Suppressor macrophage treated with lipopolysaccharide for 1 hour (primary cell): ENCODE measurements around the gene GZMM.

ENCODE experiments used
- DNase-seq, 3 donors: peaks; one replicate each; pipeline ENCODE4 v3.0.0-alpha.2; 2020 to 2022

The GZMM gene

DNA sequence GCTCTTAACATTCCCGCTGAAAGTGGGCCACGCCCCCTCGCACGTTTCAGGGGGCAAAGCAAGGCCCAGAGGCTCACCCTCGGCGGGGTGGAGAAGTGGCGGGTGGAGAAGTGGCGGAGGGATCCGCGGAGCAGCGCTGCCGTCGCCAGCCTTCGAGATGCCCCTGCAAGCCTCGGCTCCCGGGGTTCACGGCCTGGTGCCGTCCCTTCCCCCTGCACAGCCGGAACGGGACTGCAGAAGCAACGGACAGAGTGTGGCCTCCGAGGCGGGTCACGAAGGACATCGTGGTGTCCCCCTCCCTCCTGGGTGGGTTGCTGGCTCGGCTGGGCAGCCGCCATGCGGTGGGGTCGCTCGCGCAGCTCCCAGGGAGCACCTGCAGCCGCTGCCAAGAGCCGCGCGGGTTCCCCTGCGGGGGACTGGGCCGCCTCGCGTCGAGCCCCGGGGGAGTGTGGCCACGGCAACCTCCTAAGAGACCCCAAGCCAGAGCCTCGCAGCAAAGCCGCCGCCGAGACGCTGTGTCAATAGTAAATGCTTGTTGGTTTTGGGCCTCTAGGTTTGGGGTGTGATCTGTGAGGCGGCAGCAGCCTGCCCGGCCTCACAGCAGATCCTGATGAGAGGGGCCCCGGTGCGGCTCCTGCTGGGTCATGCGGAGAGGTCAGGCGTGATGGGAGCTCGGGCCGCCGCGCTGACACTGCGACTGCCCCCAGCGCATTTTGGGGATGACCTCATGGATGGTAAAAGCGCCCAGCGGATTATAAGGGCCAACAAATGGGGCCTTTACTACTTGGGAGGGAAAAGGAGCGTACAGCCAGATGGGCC, 31.1 kb upstream of the GZMM start:
- DNase-seq = no peak

- no peak for DNase-seq
Measured at GRCh38 chr19:513368-514165, 30.3 kb upstream of the GZMM start.

- no peak for DNase-seq
Measured at GRCh38 chr19:514166-514663, 29.6 kb upstream of the GZMM start.

GRCh38 chr19:517721-518597, 25.9 kb upstream of the GZMM start:
- DNase-seq = no peak

DNA sequence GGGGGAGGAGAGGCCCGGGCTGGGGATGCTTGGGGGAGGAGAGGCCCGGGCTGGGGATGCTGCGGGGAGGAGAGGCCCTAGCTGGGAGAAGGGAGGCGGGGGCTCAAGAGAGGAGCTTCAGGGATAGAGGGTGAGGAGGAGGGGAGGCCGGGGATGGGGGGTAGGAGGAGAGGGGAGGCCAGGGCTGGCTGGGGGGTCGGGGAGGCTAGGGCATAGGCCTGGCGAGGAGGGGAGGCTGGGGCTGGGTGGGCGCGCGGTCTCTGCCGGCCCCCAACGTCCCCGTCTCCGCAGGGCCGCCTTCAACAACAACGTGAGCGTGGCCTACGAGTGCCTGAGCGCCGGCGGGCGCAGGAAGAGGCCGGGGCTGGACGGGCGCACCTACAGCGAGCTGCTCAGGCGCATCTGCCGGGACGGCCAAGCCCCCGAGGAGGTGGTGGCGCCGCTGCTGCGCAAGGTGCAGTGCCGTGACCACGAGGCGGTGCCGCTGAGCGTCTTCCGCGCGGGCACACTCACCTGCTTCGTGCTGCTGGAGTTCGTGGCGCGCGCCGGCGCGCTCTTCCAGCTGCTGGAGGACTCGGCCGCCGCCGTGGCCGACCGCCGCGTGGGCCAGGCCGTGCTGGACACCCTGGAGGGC, 25.1 kb upstream of the GZMM start:
- DNase-seq = no peak

DNA sequence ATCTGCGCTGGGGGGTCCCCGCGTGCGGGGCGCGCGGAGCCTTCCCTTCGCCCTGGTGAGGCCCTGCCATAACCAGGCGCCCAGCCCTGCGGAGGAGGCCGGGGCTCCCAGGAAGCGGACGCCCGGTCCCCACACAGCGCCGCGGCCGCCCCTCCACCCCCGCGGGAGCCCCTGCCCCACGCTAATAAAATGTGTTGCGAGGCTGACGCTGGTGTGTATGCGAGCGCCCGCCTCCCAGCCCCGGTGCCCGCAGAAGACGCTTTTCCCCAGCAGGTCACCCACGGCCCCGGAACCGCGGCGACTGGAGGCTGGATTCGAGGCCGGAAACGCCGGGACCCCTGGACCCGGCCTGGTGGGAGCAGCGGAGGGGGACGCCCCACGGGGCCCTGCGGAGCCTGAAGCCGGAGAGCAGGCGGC, 24.4 kb upstream of the GZMM start:
- no peak for DNase-seq

DNA sequence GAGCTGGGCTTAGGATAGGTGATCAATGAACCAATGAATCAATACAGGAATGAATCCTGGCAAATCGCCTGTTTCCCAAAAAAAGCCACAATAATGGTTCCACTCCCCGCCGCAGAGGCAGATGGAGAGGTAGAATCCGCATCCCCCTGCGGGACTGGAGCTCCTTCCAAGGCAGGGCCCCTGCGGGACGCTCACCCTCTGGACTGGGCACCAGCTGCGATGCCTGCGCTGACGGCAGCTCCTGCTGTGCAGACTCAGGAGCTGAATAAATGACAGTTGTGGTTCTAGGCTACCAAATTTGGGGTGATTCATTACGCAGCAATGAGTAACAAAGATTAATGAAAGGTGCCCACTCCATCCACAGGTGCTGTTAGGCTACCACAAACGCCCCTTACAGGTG, 21.1 kb upstream of the GZMM start:
- no peak for DNase-seq

- DNase-seq = peak in 1 of 3 donors; percentile 17
Measured at GRCh38 chr19:524062-524674, 19.7 kb upstream of the GZMM start.

DNA sequence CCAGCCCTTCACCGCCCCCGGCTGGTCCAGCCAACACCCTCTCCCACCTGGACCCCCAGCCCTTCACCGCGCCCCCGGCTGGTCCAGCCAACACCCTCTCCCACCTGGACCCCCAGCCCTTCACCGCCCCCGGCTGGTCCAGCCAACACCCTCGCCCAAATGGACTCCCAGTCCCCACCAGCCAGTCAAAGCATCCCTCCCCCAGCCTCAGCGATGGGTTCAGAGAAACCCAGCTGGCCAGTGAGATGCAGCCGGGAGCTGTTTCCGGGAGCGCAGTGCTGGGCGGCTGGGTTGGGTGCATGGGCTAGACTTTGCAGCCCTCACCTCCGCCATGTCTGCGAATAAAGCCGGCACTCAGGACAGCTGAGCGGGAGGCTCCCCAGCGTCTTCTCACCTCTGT, 18.8 kb upstream of the GZMM start:
- no peak for DNase-seq

DNA sequence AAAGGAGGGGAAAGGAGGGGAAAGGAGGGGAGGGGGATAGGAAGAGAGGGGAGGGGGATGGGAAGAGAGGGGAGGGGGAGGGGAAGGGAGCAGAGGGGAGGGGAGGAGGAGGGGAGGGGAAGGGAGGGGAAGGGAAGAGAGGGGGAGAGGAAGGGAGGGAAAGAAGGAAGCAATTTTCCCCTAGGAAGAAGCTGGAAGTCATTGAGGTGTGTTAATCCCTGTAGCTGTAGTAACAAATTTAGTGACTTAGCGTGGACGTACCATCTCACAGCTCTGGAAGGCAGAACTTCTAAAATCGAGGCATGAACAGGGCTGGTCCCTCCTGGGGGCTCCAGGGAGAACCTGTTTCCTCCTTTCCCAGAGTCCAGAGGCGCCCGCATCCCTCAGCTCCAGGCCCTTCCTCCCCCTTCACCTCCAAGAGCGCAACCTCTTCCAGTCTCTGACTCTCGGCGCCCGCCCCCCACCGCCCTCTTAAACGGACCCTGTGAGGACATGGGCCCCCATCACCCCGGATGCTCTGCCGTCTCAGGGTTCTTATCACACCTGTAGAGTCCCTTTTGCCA, 17.9 kb upstream of the GZMM start:
- DNase-seq = no peak

DNA sequence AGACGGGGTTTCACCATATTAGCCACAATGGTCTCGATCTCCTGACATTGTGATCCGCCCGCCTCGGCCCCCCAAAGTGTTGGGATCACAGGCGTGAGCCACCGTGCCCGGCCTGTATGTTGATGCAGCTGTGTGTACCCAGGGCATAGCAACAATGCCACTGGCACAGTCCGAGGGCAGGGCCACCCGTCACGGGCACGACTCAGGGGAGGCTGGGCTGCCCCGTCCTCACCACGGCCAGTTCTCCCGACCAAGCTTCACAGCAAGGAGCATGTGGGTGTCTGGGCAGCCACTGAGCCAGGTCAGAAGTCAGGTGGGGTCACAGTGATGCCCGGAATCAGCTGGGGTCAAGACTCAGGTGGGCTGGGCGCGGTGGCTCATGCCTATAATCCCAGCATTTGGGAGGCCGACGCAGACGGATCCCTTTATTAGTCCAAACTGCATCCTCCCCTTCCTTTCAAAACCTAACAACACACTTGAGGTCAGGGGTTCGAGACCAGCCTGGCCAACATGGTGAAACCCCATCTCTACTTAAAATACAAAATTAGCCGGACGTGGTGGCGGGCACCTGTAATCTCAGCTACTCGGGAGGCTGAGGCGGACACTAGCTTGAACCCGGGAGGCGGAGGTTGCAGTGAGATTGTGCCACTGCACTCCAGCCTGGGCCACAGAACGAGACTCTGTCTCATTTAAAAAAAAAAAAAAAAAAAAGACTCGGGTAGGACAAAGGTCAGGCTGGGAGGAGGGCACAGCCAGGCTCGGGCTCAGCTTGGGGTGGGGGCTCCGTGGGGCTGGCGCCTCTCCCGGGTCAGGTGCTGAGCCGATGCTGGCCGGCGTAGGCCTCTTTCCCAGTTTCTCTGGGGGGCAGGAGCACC, 13.5 kb upstream of the GZMM start:
- no peak for DNase-seq

- DNase-seq = peak; percentile 93 to 99 (median 97)
Measured at GRCh38 chr19:531009-531752, 12.7 kb upstream of the GZMM start.

DNA sequence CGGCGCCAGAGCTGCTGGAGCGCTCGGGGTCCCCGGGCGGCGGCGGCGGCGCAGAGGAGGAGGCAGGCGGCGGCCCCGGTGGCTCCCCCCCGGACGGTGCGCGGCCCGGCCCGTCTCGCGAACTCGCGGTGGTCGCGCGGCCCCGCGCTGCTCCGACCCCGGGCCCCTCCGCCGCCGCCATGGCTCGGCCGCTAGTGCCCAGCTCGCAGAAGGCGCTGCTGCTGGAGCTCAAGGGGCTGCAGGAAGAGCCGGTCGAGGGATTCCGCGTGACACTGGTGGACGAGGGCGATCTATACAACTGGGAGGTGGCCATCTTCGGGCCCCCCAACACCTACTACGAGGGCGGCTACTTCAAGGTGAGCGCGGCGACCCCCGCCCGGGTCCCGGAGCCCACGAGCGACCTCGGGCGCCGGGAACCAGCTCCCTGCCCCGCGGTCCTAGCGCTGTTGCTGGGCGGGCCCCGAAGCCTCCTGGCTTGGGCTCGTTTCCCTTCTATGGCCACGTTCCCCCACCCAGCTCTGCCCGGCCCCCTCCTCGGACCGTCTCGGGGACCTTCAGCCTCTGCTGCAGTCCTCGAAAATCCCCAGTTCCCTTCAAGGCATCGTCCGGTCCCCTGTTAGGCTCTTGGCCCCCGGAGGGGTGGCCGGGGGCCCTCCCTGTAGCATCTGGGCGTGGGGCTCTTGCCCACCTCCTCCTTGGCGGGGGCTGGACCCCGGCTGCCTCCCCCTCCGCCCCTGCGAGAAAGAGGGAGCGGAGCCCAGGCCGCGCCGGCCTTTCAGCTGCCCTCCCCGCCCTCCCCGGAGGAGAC, 11.9 kb upstream of the GZMM start, which contains the start of gene CDC34:
TSS of gene CDC34 (plus strand) at position 8 of the 808 bp plus-strand sequence. CDS start at position 180, 172 bp downstream.
- peak in 1 of 3 donors; percentile 37 for DNase-seq

- peak; percentile 73 to 77 (median 74) for DNase-seq
Measured at GRCh38 chr19:532561-533363, 11.1 kb upstream of the GZMM start.

DNA sequence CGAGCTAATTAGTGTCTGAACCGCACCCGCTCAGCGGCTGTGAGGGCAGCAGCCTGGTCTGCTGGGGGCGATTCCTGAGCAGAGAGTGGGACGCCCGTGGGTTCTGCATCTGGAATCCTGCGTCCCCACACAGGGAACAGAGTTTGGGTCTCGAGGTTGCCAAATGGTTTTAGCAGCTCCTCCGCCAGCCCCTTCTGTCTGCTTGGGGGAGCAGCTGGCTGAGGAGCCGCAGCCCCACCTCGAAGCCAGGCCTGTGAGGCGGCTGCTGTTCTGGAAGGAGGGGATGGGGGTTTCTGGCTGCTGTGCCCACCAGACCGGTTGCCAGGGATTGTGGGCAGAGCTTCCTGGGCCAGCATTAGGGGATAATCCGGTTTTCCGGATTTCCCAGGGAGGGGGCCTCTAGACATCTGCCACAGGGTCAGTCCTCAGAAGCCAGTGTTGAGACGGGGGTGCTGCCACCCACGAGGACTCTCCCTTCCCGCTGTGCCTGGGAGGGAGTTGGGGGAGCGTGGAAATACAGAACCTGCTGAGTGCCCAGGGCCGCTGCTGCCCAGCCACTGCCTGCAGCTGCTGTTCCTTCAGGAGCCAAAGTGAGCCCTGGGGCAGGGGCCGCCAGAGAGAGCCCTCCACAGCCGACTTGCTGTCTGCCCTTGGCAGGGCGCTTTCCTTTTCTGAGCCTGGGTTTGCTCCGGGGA, 10.3 kb upstream of the GZMM start:
- no peak for DNase-seq

DNA sequence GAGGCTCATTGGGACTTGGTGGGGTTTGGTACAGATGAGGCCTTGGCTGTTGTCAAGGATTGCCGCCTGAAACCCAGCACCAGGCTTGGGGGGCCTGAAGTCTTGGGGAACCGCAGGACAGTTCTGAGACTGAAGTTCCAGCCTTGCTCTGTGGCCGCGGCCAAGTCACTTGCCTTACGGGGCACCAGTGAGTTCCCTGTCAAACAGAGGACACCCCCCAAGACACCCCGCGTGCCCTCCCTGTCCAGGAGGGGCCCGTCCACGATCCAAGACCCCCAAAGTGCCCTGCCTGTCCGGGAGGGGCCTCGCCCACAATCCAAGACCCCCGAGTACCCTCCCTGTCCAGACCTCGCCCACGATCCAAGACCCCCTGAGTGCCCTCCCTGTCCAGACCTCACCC, 9.8 kb upstream of the GZMM start:
- DNase-seq = no peak
